ENCODE measurements around the gene BPTF. TPM values are rescaled to one million over a fixed set of nuclear protein-coding genes. Genes with fewer than 3 reads are reported as not detected.

BPTF gene
- total and polyA plus RNA-seq, 2 of the 13 experiments (the other 11 are each of a cell fraction or from before 2014, with no cell fraction given) = 43.5 to 66.1 TPM

DNA sequence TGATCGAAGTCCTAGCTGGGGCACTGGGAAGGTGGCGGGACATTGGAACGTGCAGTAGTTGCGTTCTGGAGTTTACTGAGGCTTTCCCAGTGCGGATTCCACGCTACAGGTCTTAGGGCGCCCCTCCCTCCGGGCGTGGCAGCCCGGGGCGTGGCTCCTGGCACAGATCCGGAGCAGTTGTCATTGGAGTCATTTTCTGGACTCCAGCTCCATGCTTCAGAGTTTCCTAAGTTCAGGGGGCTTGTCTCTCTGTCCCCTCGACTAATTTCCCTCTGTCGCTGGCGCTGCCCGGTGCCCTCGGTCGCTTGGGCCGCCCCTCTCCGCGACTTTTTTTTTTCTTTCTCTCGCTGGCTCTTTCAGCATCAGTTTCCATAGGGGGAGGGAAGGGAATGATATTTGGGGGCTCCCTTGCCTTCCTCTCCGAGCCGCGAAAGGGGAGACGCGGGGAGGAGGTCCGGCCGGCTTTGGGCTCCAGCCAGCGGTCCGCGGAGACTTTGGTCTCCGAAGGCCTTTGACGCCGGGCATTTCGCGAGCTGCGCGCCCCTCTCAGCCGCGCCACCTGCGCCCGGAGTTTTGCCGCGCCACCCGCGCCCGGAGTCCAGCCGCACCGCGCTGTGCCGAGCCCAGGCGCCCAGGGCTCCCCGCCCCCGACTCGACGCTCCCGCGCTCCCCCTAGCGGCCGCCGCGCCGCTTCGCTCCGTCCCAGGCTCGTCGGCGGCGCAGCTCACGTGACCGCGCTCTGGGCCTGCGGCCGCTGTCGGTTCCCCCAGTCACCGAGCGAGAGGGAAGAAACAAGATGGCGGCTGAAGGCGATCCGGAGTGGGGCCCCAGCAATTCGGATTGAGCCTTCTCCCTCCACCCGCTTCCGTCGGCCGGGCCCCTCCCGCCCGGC is at the start of gene BPTF (continued):
- TF ChIP-seq, protein P1, sequence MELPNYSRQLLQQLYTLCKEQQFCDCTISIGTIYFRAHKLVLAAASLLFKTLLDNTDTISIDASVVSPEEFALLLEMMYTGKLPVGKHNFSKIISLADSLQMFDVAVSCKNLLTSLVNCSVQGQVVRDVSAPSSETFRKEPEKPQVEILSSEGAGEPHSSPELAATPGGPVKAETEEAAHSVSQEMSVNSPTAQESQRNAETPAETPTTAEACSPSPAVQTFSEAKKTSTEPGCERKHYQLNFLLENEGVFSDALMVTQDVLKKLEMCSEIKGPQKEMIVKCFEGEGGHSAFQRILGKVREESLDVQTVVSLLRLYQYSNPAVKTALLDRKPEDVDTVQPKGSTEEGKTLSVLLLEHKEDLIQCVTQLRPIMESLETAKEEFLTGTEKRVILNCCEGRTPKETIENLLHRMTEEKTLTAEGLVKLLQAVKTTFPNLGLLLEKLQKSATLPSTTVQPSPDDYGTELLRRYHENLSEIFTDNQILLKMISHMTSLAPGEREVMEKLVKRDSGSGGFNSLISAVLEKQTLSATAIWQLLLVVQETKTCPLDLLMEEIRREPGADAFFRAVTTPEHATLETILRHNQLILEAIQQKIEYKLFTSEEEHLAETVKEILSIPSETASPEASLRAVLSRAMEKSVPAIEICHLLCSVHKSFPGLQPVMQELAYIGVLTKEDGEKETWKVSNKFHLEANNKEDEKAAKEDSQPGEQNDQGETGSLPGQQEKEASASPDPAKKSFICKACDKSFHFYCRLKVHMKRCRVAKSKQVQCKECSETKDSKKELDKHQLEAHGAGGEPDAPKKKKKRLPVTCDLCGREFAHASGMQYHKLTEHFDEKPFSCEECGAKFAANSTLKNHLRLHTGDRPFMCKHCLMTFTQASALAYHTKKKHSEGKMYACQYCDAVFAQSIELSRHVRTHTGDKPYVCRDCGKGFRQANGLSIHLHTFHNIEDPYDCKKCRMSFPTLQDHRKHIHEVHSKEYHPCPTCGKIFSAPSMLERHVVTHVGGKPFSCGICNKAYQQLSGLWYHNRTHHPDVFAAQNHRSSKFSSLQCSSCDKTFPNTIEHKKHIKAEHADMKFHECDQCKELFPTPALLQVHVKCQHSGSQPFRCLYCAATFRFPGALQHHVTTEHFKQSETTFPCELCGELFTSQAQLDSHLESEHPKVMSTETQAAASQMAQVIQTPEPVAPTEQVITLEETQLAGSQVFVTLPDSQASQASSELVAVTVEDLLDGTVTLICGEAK (IDR thresholded peaks at IDR 0.05) = no peak
- TF ChIP-seq, protein P1 (CRISPR knock-in tag; IDR thresholded peaks at IDR 0.05) = no peak
- TF ChIP-seq, protein P2, sequence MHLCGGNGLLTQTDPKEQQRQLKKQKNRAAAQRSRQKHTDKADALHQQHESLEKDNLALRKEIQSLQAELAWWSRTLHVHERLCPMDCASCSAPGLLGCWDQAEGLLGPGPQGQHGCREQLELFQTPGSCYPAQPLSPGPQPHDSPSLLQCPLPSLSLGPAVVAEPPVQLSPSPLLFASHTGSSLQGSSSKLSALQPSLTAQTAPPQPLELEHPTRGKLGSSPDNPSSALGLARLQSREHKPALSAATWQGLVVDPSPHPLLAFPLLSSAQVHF (CRISPR knock-in tag; IDR thresholded peaks at IDR 0.05) = no peak
- TF ChIP-seq CBX5 (CRISPR knock-in tag; IDR thresholded peaks at IDR 0.05; ENCODE audit: borderline replicate concordance) (peak; percentile 21; the same call in 1 of the 2 replicates), TSC22D2 (CRISPR knock-in tag; IDR thresholded peaks at IDR 0.05; ENCODE audit: borderline replicate concordance) (0 out of 2 replicates have a peak, but pooled peaks have one; percentile 89), GTF2F1 (IDR thresholded peaks at IDR 0.05; ENCODE audit: low read length) (peak; percentile 92), PLRG1 (conservative IDR thresholded peaks at IDR 0.05) (no peak), ZNF772 (CRISPR knock-in tag; IDR thresholded peaks at IDR 0.05) (no peak), ZNF441 (CRISPR knock-in tag; IDR thresholded peaks at IDR 0.05; ENCODE audit: borderline replicate concordance) (peak; percentile 98), FIP1L1 (IDR thresholded peaks at IDR 0.05; ENCODE audit: borderline replicate concordance, insufficient read depth, low read depth, low read length) (0 out of 2 replicates have a peak, but pooled peaks have one; percentile 58), KLF12 (CRISPR knock-in tag; IDR thresholded peaks at IDR 0.05; ENCODE audit: borderline replicate concordance) (no peak), MED13 (CRISPR knock-in tag; IDR thresholded peaks at IDR 0.05) (no peak), ZNF605 (CRISPR knock-in tag; IDR thresholded peaks at IDR 0.05) (no peak), CHCHD3 (CRISPR knock-in tag; IDR thresholded peaks at IDR 0.05) (peak; percentile 67; the same call in 1 of the 2 replicates), NFIB (CRISPR knock-in tag; IDR thresholded peaks at IDR 0.05; ENCODE audit: borderline replicate concordance) (no peak)
- TF ChIP-seq, protein P3, sequence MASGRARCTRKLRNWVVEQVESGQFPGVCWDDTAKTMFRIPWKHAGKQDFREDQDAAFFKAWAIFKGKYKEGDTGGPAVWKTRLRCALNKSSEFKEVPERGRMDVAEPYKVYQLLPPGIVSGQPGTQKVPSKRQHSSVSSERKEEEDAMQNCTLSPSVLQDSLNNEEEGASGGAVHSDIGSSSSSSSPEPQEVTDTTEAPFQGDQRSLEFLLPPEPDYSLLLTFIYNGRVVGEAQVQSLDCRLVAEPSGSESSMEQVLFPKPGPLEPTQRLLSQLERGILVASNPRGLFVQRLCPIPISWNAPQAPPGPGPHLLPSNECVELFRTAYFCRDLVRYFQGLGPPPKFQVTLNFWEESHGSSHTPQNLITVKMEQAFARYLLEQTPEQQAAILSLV (CRISPR knock-in tag; IDR thresholded peaks at IDR 0.05; ENCODE audit: borderline replicate concordance) = 0 out of 2 replicates have a peak, but pooled peaks have one; percentile 62
- TF ChIP-seq, protein P4, sequence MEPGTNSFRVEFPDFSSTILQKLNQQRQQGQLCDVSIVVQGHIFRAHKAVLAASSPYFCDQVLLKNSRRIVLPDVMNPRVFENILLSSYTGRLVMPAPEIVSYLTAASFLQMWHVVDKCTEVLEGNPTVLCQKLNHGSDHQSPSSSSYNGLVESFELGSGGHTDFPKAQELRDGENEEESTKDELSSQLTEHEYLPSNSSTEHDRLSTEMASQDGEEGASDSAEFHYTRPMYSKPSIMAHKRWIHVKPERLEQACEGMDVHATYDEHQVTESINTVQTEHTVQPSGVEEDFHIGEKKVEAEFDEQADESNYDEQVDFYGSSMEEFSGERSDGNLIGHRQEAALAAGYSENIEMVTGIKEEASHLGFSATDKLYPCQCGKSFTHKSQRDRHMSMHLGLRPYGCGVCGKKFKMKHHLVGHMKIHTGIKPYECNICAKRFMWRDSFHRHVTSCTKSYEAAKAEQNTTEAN (CRISPR knock-in tag; conservative IDR thresholded peaks at IDR 0.05) = peak; percentile 73

All from HepG2 (cell line).